ENCODE data around the gene STK32C.
A peak's percentile ranks its signal among the peaks of the same experiment; 100 is the strongest.
"Not testable (repeated sequence)": the region's sequence is repeated elsewhere in the genome, so short reads cannot be mapped to it uniquely, and the experiment has no call there.

STK32C gene

GRCh38 chr10:132316133-132316532 is 8.4 kb upstream of the STK32C start:
- no peak for DNase-seq

- DNase-seq, result not testable (repeated sequence)
These were observed 7.1 kb upstream of the STK32C start for GRCh38 chr10:132314881-132315280.

- DNase-seq, result no peak
These were observed 6.6 kb upstream of the STK32C start for GRCh38 chr10:132314336-132314735.

- no peak for DNase-seq
These were observed 6.1 kb upstream of the STK32C start for GRCh38 chr10:132313865-132314264.

GRCh38 chr10:132313305-132313704 is 5.6 kb upstream of the STK32C start:
- no peak for DNase-seq

- DNase-seq, result peak; percentile 89
These were observed 3.7 kb upstream of the STK32C start for GRCh38 chr10:132311338-132311939.

- DNase-seq, result no peak
These were observed 3.1 kb upstream of the STK32C start for GRCh38 chr10:132310701-132311337.

- DNase-seq, result no peak
These were observed 2.3 kb upstream of the STK32C start for GRCh38 chr10:132309879-132310591.

- no peak for DNase-seq
These were observed 1.7 kb upstream of the STK32C start for GRCh38 chr10:132309471-132309865.

GRCh38 chr10:132308587-132309470 is 1.1 kb upstream of the STK32C start:
- peak; percentile 58 for DNase-seq

- peak; percentile 92 for DNase-seq
These were observed 642 bp downstream of the STK32C start for GRCh38 chr10:132306864-132307751.

GRCh38 chr10:132306343-132306685 is 1.4 kb downstream of the STK32C start:
- no peak for DNase-seq

GRCh38 chr10:132305654-132306342 is 2.0 kb downstream of the STK32C start:
- no peak for DNase-seq

- no peak for DNase-seq
These were observed 2.8 kb downstream of the STK32C start for GRCh38 chr10:132304756-132305509.

GRCh38 chr10:132303361-132304115 is 4.2 kb downstream of the STK32C start:
- DNase-seq, result no peak

- no peak for DNase-seq
These were observed 5.1 kb downstream of the STK32C start for GRCh38 chr10:132302421-132303310.

GRCh38 chr10:132301371-132302330 is 6.1 kb downstream of the STK32C start:
- no peak for DNase-seq

GRCh38 chr10:132300582-132300981 is 7.2 kb downstream of the STK32C start:
- no peak for DNase-seq
